GM19239 (cell line): ENCODE data around the gene GSTCD.

ENCODE experiments used
- DNase-seq: peaks from one replicate; pipeline ENCODE4 v3.0.0; 2011; ENCODE audit warnings: low spot score; ENCODE audit not compliant: insufficient read length
- FAIRE-seq: peaks from 2 replicates; lab custom pipeline; 2011; peaks lifted over from hg19 to GRCh38; lab: Jason Lieb, UNC

The GSTCD gene

GRCh38 chr4:105870963-105871362 is 162.4 kb downstream of the GSTCD start:
- no peak for FAIRE-seq
- no peak for DNase-seq

- FAIRE-seq (no peak), DNase-seq (no peak)
Observed at GRCh38 chr4:105871997-105872396, 163.4 kb downstream of the GSTCD start.

GRCh38 chr4:105875233-105875632 is 166.6 kb downstream of the GSTCD start:
- no peak for FAIRE-seq
- no peak for DNase-seq

- no peak for FAIRE-seq
- no peak for DNase-seq
Observed at GRCh38 chr4:105878668-105879067, 170.1 kb downstream of the GSTCD start.

- FAIRE-seq (no peak), DNase-seq (no peak)
Observed at GRCh38 chr4:105887508-105887907, 178.9 kb downstream of the GSTCD start.

GRCh38 chr4:105894660-105895582 is 186.3 kb downstream of the GSTCD start, which contains the start of gene NPNT:
Gene NPNT, plus strand, starts transcription at chr4:105895471. Its CDS starts 182 bp downstream, at chr4:105895653.
- FAIRE-seq (no peak), DNase-seq (no peak)

GRCh38 chr4:105895583-105896460 is 187.2 kb downstream of the GSTCD start:
- DNase-seq (no peak), FAIRE-seq (no peak)

- FAIRE-seq (peak; percentile 4), DNase-seq (no peak)
Observed at GRCh38 chr4:105896461-105896942, 187.9 kb downstream of the GSTCD start.
